K562 (cell line): Measurements from ENCODE around the gene PPM1H. TPM values are rescaled to one million over a fixed set of nuclear protein-coding genes. Genes with fewer than 3 reads are reported as not detected.

Experiments
- ATAC-seq: fragments of 200-7000 bp; cut with Tn5 transposase; 3 replicates; pipeline ENCODE4 v1.9.1; 2020; ENCODE audit warnings: moderate library complexity
- BruUV-seq: library from RNA; stranded (reverse); fragments of 400-500 nt; replicated peaks from 2 replicates; lab custom pipeline; 2021; lab: Mats Ljungman, UMichigan
- CTCF ChIA-PET: fragments of 300-600 bp; formaldehyde crosslinking; extraction: SDS; loops from one replicate; lab custom pipeline; 2021; ENCODE audit warnings: low intra/inter-chr PET ratio; lab: Yijun Ruan, JAX
- POLR2A ChIA-PET: fragments of 300-600, 350-650 bp; sonication (Branson Sonifier 250); formaldehyde crosslinking; extraction: SDS; loops from one replicate; lab custom pipeline; 2021; ENCODE audit warnings: antibody characterized with exemption, inconsistent platforms; lab: Yijun Ruan, JAX
- DNase-seq, 4 experiments: peaks; one replicate each; pipeline versions ENCODE4 v3.0.0 to v3.0.0-alpha.2; 2011 to 2018; ENCODE audit warnings: low spot score in 3 of 4, mixed read lengths in 3 of 4; ENCODE audit errors: extremely low read depth in 1 of 4
- FAIRE-seq: peaks from 2 replicates; lab custom pipeline; 2011; peaks lifted over from hg19 to GRCh38; lab: Jason Lieb, UNC
- H2AFZ ChIP-seq: 2 replicates; pipeline ENCODE4 v1.6.0; 2011; ENCODE audit warnings: low read depth, low read length, control low read depth, inconsistent platforms
- H3K27ac ChIP-seq: fragments of 200-600 bp; 3 replicates; pipeline ENCODE4 v1.8.0; 2011; ENCODE audit warnings: low read depth, mild to moderate bottlenecking, control low read depth, inconsistent platforms, low read length, moderate library complexity, mixed read lengths; ENCODE audit errors: extremely low read depth
- H3K27me3 ChIP-seq, 2 experiments: fragments of 300-600 bp in 1 of 2; 2 replicates in 1 of 2; 3 replicates in 1 of 2; pipeline versions ENCODE4 v1.6.0 to v1.8.0; 2011; ENCODE audit warnings: inconsistent platforms in 2 of 2, low read length in 2 of 2, mild to moderate bottlenecking in 1 of 2, mixed read lengths in 1 of 2, moderate library complexity in 1 of 2; ENCODE audit not compliant: control insufficient read depth in 2 of 2, insufficient read depth in 2 of 2
- H3K36me3 ChIP-seq: fragments of 300-600 bp; 3 replicates; pipeline ENCODE4 v1.8.0; 2011; ENCODE audit warnings: mild to moderate bottlenecking, low read length, inconsistent platforms; ENCODE audit not compliant: control insufficient read depth, insufficient read depth
- H3K4me1 ChIP-seq, 2 experiments: fragments of 200-600 bp in 1 of 2; replicated peaks in 1 of 2; 2 replicates in 1 of 2; 3 replicates in 1 of 2; pipeline versions ENCODE4 v1.5.1 to v1.8.0; 2011; ENCODE audit warnings: inconsistent platforms in 2 of 2, low read length in 2 of 2, mild to moderate bottlenecking in 1 of 2, mixed read lengths in 1 of 2, moderate library complexity in 1 of 2; ENCODE audit not compliant: control insufficient read depth in 2 of 2, insufficient read depth in 2 of 2
- H3K4me2 ChIP-seq: 2 replicates; pipeline ENCODE4 v1.6.1; 2011; ENCODE audit warnings: low read length, control low read depth, inconsistent platforms, mixed read lengths; ENCODE audit not compliant: insufficient read depth
- H3K4me3 ChIP-seq: fragments of 200-600 bp; sonication (generic), shearing (Covaris generic); 2 replicates; pipeline ENCODE4 v1.5.1; 2016; ENCODE audit warnings: control low read depth, inconsistent platforms
- H3K79me2 ChIP-seq: fragments of 200-600 bp; 3 replicates; pipeline ENCODE4 v1.8.0; 2011; ENCODE audit warnings: low read length, inconsistent platforms; ENCODE audit not compliant: control insufficient read depth, insufficient read depth
- H3K9ac ChIP-seq, 2 experiments: 2 replicates each; pipeline versions ENCODE4 v1.6.0 to v1.6.1; 2011; ENCODE audit warnings: low read depth in 2 of 2, low read length in 2 of 2, control low read depth in 1 of 2, inconsistent platforms in 1 of 2, mild to moderate bottlenecking in 1 of 2, mixed read lengths in 1 of 2; ENCODE audit not compliant: insufficient read depth in 1 of 2
- H3K9me1 ChIP-seq: one replicate; pipeline ENCODE4 v1.6.0; 2011; ENCODE audit warnings: inconsistent platforms, mild to moderate bottlenecking, low read length, moderate library complexity; ENCODE audit not compliant: control insufficient read depth, insufficient read depth
- H3K9me3 ChIP-seq: replicated peaks from 2 replicates; pipeline ENCODE4 v1.5.1; 2011; ENCODE audit warnings: low read depth, low read length, inconsistent platforms; ENCODE audit not compliant: control insufficient read depth, insufficient read depth
- H4K20me1 ChIP-seq: replicated peaks from 2 replicates; pipeline ENCODE4 v1.6.1; 2011; ENCODE audit warnings: low read length, inconsistent platforms, mixed read lengths; ENCODE audit not compliant: control insufficient read depth, insufficient read depth
- CBFA2T2 ChIP-seq: fragments of 450-650 bp; conservative IDR thresholded peaks from 2 replicates; pipeline ENCODE4 v1.6.1; 2017; ENCODE audit warnings: mild to moderate bottlenecking
- FOSL1 ChIP-seq: fragments of 200-800 bp; sonication (Bioruptor generic); conservative IDR thresholded peaks from 2 replicates; pipeline ENCODE4 v1.6.1; 2016; ENCODE audit warnings: missing genetic modification characterization, missing compliant biosample characterization
- JUND ChIP-seq, 2 experiments: IDR thresholded peaks; 2 replicates in 1 of 2; 3 replicates in 1 of 2; pipeline ENCODE4 v1.6.1; 2011; ENCODE audit warnings: borderline replicate concordance in 2 of 2, low read depth in 2 of 2, low read length in 2 of 2, improper control_type of control experiment in 1 of 2, missing biosample characterization in 1 of 2, missing genetic modification characterization in 1 of 2, missing genetic modification reagents in 1 of 2
- MEIS2 ChIP-seq: fragments of 450-650 bp; IDR thresholded peaks from 2 replicates; pipeline ENCODE4 v1.6.1; 2014; ENCODE audit warnings: mild to moderate bottlenecking; ENCODE audit not compliant: partially characterized antibody
- NR2F6 ChIP-seq: fragments of 450-650 bp; formaldehyde crosslinking; IDR thresholded peaks from 2 replicates; pipeline ENCODE4 v1.4.0; 2020; ENCODE audit warnings: mild to moderate bottlenecking
- WGBS: fragments of 100-300 bp; shearing (Covaris generic); methylation state at CpG from one replicate; pipeline ENCODE4 v1.1.6; 2016; ENCODE audit warnings: low coverage, mixed read lengths; ENCODE audit not compliant: insufficient coverage; ENCODE audit errors: missing lambda C conversion rate; 5-methylcytosine and 5-hydroxymethylcytosine counted together
- in situ Hi-C: fragments of 300-500 bp; cut with MboI; formaldehyde crosslinking; loops from 4 replicates; pipeline ENCODE4 v1.15.0; 2018; ENCODE audit warnings: inconsistent platforms, mixed read lengths
- intact Hi-C: fragments of 100-400 bp; cut with micrococcal nuclease; formaldehyde crosslinking; loops from 2 replicates; pipeline ENCODE4 v1.14.2; 2022
- polyA plus RNA-seq, 8 experiments: library from polyadenylated mRNA; depleted of rRNA in 4 of 8; stranded (reverse) in 5 of 8; unstranded in 3 of 8; fragments of >200 nt; fragmentation: Nextera tagmentation in 2 of 8; fragmentation: Illumina TruSeq in 1 of 8; extraction: Ambion mirVana in 2 of 8; extraction: Trizol in 1 of 8; gene quantifications; 2 replicates each; pipeline versions ENCODE4 v1.2.1 to v1.2.3, GENCODE V29; 2011 to 2014; ENCODE audit warnings: inconsistent platforms in 1 of 8, missing spikeins in 1 of 8
- total RNA-seq, 7 experiments: library from RNA; depleted of rRNA in 6 of 7; stranded (reverse); fragments of >200 nt in 6 of 7; fragmentation: Illumina TruSeq in 2 of 7; extraction: Trizol in 2 of 7; gene quantifications; 2 replicates each; pipeline versions ENCODE4 v1.2.1 to v1.2.3, GENCODE V29; 2011 to 2021; ENCODE audit warnings: low replicate concordance in 1 of 7
- TF ChIP-seq, protein P1 (sequence below), 2 experiments: fragments of 450-650 bp in 1 of 2; sonication (generic) in 1 of 2; formaldehyde crosslinking in 1 of 2; IDR thresholded peaks in 1 of 2; conservative IDR thresholded peaks in 1 of 2; 2 replicates each; pipeline versions ENCODE4 v1.6.1 to v1.8.1; 2016 to 2023; ENCODE audit warnings: mild to moderate bottlenecking in 2 of 2, moderate library complexity in 2 of 2, inconsistent platforms in 1 of 2, missing genetic modification reagents in 1 of 2
- TF ChIP-seq, protein P2 (sequence below): sonication (generic); formaldehyde crosslinking; IDR thresholded peaks from 2 replicates; pipeline ENCODE4 v1.8.0; 2022; ENCODE audit warnings: mild to moderate bottlenecking, missing genetic modification reagents, borderline replicate concordance
- TF ChIP-seq, protein P3 (sequence below): fragments of 450-650 bp; IDR thresholded peaks from 2 replicates; pipeline ENCODE4 v1.6.1; 2017; ENCODE audit warnings: antibody characterized with exemption, mild to moderate bottlenecking

PPM1H gene
- total and polyA plus RNA-seq, 9 of the 15 experiments (the other 6 are each of a cell fraction or from before 2014, with no cell fraction given), result 5.3 to 29.3 (median 11.3) TPM

DNA sequence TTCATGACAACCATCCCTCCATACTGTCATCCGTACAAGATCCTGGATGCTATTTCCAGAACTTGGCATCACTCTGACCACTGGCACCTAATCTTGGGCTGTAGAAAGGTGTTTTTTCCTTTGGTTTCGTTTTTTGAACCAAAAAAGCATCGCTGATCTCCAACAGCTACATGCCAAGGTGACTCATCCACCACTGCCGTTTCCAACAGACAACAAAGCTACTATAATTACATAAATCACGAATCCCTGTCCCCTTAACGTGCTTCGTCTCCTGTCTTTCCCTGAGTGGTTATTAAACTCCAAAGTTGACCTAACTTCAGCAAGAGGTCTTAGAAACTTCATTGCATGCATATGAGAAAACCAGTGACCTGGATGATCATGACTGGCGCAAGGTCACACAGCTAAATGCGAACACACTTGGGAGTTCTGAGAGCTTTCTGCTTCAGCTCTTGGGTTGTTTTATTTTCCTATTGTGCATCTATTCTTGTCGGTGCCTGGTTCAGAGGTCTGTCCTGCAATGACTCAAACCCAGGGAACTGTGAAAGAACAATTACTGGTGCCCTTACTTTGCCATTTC lies 99.9 kb downstream of the PPM1H start:
- ATAC-seq, result no peak
- no TSS peak for BruUV-seq

More for the DNA sequence above, 99.9 kb downstream of the PPM1H start:
- FAIRE-seq (no peak), DNase-seq (no peak)
- Histone ChIP-seq H3K27ac (no peak overlapping the region), H3K27me3 (no peaks in the 10 kb centered on the region), H3K79me2 (peaks cover 4% of the 10 kb centered on the region; the same call in 1 of the 3 replicates), H3K4me2 (no peak overlapping the region), H3K9ac (no peak overlapping the region), H2AFZ (no peak overlapping the region), H3K9me1 (no peaks in the 10 kb centered on the region), H3K4me1 (peaks cover 0 to 13% of the 10 kb centered on the region in 2 experiments; a peak in 4 of 5 replicates), H3K4me3 (no peak overlapping the region), H3K9me3 (no peaks in the 10 kb centered on the region; the same call in 1 of the 2 replicates), H4K20me1 (no peaks in the 10 kb centered on the region), H3K36me3 (peaks cover 12% of the 10 kb centered on the region; the same call in 1 of the 3 replicates)
- CTCF ChIA-PET, result no interaction called here
- 33% methylated on average over 10 of the region's 10 CpGs for WGBS
- intact Hi-C loops (no loop called here), in situ Hi-C loops (no loop called here)
- POLR2A ChIA-PET, result interaction anchor here (1.0 kb wide), 1 partner anchor 11 kb away, joined by 3 read pairs; no protein-coding TSS in a partner anchor
- TF ChIP-seq, protein P1, sequence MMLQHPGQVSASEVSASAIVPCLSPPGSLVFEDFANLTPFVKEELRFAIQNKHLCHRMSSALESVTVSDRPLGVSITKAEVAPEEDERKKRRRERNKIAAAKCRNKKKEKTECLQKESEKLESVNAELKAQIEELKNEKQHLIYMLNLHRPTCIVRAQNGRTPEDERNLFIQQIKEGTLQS (IDR thresholded peaks at IDR 0.05), result 0 out of 2 replicates have a peak, but pooled peaks have one; percentile 22
- TF ChIP-seq, protein P1 (CRISPR knock-in tag; conservative IDR thresholded peaks at IDR 0.05), result no peak
- TF ChIP-seq NR2F6, result no peak
- TF ChIP-seq, protein P2, sequence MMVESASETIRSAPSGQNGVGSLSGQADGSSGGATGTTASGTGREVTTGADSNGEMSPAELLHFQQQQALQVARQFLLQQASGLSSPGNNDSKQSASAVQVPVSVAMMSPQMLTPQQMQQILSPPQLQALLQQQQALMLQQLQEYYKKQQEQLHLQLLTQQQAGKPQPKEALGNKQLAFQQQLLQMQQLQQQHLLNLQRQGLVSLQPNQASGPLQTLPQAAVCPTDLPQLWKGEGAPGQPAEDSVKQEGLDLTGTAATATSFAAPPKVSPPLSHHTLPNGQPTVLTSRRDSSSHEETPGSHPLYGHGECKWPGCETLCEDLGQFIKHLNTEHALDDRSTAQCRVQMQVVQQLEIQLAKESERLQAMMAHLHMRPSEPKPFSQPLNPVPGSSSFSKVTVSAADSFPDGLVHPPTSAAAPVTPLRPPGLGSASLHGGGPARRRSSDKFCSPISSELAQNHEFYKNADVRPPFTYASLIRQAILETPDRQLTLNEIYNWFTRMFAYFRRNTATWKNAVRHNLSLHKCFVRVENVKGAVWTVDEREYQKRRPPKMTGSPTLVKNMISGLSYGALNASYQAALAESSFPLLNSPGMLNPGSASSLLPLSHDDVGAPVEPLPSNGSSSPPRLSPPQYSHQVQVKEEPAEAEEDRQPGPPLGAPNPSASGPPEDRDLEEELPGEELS (CRISPR knock-in tag), result no peak
- TF ChIP-seq JUND (IDR thresholded peaks at IDR 0.05; ENCODE audit: borderline replicate concordance, low read depth, low read length), result peak; percentile 39; the same call in 1 of the 2 replicates
- TF ChIP-seq JUND (tag; IDR thresholded peaks at IDR 0.05; ENCODE audit: borderline replicate concordance, low read depth, low read length), result 0 out of 3 replicates have a peak, but pooled peaks have one; percentile 23
- TF ChIP-seq CBFA2T2, result no peak
- TF ChIP-seq, protein P3, sequence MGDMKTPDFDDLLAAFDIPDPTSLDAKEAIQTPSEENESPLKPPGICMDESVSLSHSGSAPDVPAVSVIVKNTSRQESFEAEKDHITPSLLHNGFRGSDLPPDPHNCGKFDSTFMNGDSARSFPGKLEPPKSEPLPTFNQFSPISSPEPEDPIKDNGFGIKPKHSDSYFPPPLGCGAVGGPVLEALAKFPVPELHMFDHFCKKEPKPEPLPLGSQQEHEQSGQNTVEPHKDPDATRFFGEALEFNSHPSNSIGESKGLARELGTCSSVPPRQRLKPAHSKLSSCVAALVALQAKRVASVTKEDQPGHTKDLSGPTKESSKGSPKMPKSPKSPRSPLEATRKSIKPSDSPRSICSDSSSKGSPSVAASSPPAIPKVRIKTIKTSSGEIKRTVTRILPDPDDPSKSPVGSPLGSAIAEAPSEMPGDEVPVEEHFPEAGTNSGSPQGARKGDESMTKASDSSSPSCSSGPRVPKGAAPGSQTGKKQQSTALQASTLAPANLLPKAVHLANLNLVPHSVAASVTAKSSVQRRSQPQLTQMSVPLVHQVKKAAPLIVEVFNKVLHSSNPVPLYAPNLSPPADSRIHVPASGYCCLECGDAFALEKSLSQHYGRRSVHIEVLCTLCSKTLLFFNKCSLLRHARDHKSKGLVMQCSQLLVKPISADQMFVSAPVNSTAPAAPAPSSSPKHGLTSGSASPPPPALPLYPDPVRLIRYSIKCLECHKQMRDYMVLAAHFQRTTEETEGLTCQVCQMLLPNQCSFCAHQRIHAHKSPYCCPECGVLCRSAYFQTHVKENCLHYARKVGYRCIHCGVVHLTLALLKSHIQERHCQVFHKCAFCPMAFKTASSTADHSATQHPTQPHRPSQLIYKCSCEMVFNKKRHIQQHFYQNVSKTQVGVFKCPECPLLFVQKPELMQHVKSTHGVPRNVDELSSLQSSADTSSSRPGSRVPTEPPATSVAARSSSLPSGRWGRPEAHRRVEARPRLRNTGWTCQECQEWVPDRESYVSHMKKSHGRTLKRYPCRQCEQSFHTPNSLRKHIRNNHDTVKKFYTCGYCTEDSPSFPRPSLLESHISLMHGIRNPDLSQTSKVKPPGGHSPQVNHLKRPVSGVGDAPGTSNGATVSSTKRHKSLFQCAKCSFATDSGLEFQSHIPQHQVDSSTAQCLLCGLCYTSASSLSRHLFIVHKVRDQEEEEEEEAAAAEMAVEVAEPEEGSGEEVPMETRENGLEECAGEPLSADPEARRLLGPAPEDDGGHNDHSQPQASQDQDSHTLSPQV, result no peak
- 0 out of 2 replicates have a peak, but pooled peaks have one; percentile 30 for TF ChIP-seq FOSL1 (tag)
- TF ChIP-seq MEIS2, result peak; percentile 50
